Lower leg skin (tissue), 3 donors: ENCODE measurements around the gene AK1.

Source experiments
- POLR2A ChIP-seq, 2 donors: fragments of 450-650 bp; IDR thresholded peaks; one replicate each; pipeline ENCODE4 v1.6.1; 2016 to 2017; ENCODE audit warnings: antibody characterized with exemption in 2 of 2, mild to moderate bottlenecking in 1 of 2, moderate library complexity in 1 of 2
- TF ChIP-seq, protein P1 (sequence below), 3 donors: fragments of 450-650 bp; IDR thresholded peaks; one replicate each; pipeline ENCODE4 v1.5.1; 2016; ENCODE audit warnings: antibody characterized with exemption in 3 of 3, mild to moderate bottlenecking in 3 of 3, moderate library complexity in 2 of 3

DNA sequence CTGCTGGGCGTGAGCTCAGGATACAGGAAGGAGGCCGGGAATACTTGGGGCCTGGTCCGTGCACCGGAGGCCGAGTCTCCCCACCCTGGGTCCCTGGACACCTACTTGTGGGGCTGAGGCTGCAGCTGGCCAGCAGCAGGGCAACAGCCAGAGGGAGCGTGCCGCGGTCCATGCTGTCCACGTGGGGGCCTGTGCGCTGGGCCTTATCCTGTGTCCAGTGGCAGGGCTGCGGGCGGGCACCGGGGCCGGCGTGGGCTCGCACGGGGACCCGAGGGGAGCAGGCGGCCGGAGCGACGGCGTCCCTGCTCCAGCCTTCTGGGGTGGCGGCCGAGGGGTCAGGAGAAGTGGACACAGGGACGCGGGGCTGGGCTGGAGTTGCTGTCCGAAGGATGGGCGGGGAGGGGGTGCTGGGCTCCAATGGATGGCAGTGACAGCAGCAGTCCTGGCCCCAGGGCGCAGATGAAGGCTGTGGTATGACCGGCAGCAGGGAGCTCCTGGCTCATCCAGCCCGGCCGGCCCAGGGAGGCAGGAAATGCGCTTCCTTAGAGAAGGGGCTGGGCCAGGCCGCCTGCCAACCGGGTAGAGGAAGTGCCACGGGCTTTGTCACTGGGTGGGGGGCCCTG lies 23.2 kb downstream of the AK1 start, which contains the start of gene ENG:
- TF ChIP-seq, protein P1, sequence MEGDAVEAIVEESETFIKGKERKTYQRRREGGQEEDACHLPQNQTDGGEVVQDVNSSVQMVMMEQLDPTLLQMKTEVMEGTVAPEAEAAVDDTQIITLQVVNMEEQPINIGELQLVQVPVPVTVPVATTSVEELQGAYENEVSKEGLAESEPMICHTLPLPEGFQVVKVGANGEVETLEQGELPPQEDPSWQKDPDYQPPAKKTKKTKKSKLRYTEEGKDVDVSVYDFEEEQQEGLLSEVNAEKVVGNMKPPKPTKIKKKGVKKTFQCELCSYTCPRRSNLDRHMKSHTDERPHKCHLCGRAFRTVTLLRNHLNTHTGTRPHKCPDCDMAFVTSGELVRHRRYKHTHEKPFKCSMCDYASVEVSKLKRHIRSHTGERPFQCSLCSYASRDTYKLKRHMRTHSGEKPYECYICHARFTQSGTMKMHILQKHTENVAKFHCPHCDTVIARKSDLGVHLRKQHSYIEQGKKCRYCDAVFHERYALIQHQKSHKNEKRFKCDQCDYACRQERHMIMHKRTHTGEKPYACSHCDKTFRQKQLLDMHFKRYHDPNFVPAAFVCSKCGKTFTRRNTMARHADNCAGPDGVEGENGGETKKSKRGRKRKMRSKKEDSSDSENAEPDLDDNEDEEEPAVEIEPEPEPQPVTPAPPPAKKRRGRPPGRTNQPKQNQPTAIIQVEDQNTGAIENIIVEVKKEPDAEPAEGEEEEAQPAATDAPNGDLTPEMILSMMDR (IDR thresholded peaks at IDR 0.05), result no peak
- TF ChIP-seq POLR2A (IDR thresholded peaks at IDR 0.05), result no peak
